DOHH2 (cell line): ENCODE measurements around the gene ACSF3.

Source experiments
- EZH2phosphoT487 ChIP-seq: fragments of 200-600 bp; sonication (generic); IDR thresholded peaks from 2 replicates; pipeline ENCODE4 v1.6.1; 2017; ENCODE audit warnings: borderline replicate concordance, mild to moderate bottlenecking, antibody characterized with exemption, low read length, moderate library complexity, mixed read lengths
- TF ChIP-seq, protein P1 (sequence below): fragments of 200-600 bp; sonication (generic); IDR thresholded peaks from one replicate; pipeline ENCODE4 v1.5.1; 2014; ENCODE audit warnings: antibody characterized with exemption, mild to moderate bottlenecking, low read depth, low read length; ENCODE audit not compliant: poor library complexity, severe bottlenecking

DNA sequence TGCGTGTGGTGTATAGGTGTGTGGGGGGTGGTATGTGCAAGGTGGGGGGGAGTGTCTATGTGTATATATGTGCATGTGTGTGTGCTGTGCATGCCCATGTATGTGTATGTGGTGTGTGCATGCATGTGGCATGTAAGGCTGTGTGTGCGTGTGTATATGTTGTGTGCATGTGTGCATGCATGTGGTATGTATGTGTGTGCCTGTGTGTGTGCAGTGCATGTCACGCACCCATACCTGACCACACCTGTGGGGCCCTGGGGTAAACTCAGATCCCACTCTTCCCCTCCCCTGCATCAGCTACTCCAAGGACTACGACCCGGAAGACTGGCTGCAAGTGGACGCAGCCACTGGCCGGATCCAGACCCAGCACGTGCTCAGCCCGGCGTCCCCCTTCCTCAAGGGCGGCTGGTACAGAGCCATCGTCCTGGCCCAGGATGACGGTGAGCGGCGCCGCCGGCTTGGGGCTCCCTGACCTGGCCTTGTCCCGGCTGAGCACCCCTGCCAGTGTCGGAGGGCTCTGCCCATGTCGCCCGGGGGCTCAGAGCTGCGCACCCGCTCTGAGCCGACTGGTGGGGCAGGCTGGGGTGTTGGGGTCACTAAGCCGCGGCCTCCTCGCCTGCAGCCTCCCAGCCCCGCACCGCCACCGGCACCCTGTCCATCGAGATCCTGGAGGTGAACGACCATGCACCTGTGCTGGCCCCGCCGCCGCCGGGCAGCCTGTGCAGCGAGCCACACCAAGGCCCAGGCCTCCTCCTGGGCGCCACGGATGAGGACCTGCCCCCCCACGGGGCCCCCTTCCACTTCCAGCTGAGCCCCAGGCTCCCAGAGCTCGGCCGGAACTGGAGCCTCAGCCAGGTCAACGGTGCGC is 97.6 kb downstream of the ACSF3 start:
- TF ChIP-seq, protein P1, sequence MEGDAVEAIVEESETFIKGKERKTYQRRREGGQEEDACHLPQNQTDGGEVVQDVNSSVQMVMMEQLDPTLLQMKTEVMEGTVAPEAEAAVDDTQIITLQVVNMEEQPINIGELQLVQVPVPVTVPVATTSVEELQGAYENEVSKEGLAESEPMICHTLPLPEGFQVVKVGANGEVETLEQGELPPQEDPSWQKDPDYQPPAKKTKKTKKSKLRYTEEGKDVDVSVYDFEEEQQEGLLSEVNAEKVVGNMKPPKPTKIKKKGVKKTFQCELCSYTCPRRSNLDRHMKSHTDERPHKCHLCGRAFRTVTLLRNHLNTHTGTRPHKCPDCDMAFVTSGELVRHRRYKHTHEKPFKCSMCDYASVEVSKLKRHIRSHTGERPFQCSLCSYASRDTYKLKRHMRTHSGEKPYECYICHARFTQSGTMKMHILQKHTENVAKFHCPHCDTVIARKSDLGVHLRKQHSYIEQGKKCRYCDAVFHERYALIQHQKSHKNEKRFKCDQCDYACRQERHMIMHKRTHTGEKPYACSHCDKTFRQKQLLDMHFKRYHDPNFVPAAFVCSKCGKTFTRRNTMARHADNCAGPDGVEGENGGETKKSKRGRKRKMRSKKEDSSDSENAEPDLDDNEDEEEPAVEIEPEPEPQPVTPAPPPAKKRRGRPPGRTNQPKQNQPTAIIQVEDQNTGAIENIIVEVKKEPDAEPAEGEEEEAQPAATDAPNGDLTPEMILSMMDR: no peak
- no peak for TF ChIP-seq EZH2phosphoT487
